GM21737 (cell line): ENCODE data around the gene MT1F.
A peak's percentile ranks its signal among the peaks of the same experiment; 100 is the strongest.
"Not testable (repeated sequence)": the region's sequence is repeated elsewhere in the genome, so short reads cannot be mapped to it uniquely, and the experiment has no call there.

ENCODE experiments used
- ATAC-seq: cut with Tn5 transposase; IDR thresholded peaks from one replicate; pipeline ENCODE4 v1.9.1; 2021; ENCODE audit warnings: mild to moderate bottlenecking, moderate library complexity; ENCODE audit not compliant: unreplicated experiment

MT1F gene

DNA sequence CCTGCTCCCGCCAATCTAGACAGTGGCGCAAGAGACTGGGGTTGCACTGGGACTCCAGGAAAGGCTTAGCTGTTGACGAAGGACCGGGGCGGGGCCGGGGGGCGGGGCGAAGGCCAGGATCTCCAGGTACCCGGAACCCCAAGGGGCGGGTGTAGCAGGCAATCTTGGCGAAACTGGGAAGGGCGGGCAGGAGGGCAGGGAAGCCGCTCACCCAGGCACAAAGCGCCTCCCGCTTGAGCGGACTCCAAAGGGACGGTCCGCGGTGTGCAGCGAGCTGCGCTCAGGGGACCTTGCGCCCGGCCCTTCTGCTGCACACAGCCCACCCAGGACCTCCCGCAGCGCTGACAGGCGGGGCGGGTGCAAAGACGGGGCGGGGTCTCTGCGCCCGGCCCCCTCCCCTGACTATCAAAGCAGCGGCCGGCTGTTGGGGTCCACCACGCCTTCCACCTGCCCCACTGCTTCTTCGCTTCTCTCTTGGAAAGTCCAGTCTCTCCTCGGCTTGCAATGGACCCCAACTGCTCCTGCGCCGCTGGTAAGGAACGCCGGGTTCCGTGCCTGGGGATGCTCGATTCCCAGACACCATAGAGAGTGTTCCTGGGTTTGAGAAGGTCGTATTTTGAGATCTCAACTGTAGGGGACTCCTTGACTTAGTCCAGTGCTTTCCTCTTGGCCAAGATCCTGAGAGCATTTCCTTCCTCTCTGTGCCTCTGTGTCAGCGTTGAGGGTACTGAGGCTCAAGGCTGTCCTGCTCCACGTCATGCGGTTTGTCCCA lies at the start of gene MT1F:
MT1F (plus strand) TSS at position 405 of the 772 bp plus-strand sequence; CDS start at position 505, 100 bp downstream.
- ATAC-seq, result no peak

DNA sequence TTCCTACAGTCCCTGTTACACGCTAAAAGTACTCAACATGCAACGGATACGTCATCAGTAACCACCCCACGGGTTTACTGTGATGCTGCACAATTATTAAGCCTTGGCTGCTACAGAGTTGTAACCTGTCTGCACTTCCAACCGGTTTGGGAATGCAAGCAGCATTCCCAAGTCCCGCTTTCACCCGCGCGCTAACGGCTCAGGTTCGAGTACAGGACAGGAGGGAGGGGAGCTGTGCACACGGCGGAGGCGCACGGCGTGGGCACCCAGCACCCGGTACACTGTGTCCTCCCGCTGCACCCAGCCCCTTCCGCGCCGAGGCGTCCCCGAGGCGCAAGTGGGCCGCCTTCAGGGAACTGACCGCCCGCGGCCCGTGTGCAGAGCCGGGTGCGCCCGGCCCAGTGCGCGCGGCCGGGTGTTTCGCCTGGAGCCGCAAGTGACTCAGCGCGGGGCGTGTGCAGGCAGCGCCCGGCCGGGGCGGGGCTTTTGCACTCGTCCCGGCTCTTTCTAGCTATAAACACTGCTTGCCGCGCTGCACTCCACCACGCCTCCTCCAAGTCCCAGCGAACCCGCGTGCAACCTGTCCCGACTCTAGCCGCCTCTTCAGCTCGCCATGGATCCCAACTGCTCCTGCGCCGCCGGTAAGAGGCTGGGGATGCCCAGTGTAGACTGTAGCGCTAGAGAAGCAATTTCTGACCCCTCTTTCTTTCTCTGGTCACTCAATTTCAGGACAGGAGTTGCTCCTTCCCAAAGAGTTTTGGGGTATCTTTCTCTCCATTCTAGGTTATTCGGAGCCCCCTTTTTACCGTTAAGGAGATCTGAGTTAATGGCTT lies 49.5 kb upstream of the MT1F start, which contains the start of gene MT2A:
MT2A (plus strand) TSS at position 542 of the 833 bp plus-strand sequence; CDS start at position 614, 72 bp downstream.
- ATAC-seq, result peak; percentile 77

GRCh38 chr16:56608876-56609462 lies 48.8 kb upstream of the MT1F start:
- ATAC-seq, result no peak

GRCh38 chr16:56609463-56609921 lies 48.3 kb upstream of the MT1F start:
- peak; percentile 34 for ATAC-seq

DNA sequence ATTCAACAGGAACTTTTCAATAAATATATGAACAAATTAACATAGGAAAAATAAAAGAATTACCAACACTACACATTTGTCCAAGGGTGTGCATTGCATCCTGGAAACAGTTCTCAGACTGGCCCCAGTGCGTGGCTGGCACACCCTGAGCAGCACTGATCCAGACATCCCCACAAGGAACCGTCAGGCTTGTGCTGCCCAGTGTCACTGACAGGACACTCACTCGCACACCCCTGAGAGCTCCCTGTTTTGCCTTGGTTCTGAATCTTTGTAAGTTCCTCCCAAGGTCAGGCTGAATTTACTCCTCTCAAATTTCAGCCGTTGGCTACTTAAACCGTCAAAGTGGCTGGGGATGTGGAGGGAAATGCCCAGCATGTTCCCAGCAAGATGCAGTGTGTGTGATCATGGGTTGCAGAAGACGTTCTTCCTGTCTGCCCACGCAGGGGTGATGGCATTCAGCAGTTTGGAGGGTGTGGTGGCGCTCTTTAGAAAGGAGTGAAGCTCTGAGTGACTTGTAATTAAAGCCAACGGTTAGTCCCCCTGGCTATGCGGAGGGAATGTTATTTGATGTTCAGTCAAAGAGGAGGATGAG lies 47.6 kb upstream of the MT1F start:
- ATAC-seq, result no peak

DNA sequence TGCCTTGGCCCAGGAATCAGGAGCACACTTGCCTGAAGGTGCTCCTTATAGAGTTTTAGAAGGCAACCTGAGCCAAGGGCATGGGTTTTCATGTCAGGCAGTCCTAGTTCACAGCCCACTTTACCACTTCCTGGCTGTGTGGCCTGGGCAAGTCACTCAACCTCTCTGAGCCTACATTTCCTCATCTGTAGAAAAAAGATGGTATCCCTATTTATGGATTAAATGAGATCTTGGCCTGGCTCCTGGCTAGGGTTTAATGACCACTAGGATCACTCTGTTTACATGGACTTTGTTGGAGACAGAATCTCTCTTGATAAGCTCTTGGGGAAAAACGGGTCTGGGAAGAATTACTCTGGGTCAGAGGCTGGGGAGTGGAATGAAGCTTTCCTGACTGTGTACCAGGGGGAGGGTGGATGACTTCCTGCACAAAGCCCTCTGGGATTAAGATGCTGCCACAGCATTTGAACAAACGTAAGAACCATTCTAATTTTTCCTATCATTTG lies 47.1 kb upstream of the MT1F start:
- no peak for ATAC-seq

GRCh38 chr16:56611281-56611833 lies 46.4 kb upstream of the MT1F start:
- ATAC-seq, result no peak

- ATAC-seq, result no peak
Observed at GRCh38 chr16:56613706-56614105, 44.1 kb upstream of the MT1F start.

GRCh38 chr16:56614549-56614991 lies 43.2 kb upstream of the MT1F start:
- ATAC-seq, result no peak

DNA sequence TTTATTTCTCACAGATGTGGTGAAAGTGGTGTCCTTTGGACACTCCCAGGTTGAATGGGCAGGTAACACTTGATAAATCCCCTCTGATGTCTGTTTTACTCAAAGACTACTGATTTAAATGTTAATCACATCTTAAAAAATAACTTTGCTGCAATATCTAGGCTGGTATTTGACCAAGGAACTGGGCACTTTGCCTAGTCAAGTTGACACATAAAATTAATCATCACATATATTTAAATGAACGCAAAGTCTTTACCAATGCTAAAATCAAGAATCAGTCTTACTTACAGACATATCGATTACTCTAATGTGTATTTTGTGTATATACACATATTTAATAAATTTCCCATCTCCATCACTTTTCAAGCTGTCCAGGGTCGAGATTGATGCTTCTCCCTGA lies 42.4 kb upstream of the MT1F start:
- no peak for ATAC-seq

GRCh38 chr16:56616608-56617211 lies 41.0 kb upstream of the MT1F start:
- ATAC-seq, result no peak

DNA sequence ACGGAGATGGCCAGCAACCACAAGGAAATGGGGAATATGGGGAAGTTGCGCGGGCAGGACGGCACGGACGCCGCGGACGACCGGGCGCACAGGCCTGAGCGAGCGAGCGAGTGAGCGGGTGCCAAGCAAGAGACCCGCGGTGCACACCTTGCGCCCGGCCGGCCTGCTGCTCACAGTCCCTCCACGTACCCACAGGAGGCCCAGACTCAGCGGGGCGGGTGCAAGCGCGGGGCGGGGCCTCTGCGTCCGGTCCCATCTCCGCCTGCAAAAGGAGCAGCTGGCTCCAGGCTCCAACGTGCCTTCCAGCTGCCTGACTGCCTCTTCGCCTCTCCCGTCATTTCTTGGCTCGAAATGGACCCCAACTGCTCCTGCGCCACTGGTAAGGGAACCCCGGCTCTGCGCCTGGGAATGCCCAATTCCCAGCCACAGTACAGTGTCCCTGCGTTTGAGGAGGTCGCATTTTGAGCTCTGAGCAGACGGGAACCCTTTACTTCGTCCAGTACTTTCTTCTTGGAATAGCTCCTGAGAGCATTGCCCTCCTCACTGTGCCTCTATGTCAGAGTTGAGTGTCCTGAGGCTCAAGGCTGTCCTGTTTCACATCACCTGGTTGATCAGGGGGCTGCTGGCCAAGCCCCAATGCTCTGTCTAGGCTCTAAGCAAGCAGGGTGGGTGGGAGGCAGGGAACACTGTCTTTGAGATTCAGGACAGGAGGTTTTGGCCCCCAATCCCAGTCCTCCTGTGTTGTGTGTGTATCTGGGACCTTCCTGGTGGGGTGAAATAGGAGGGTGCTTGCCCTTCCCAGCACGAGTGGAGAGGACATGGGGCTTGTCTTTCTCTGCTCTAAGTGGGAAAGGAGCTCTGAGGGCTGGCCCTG lies 40.3 kb upstream of the MT1F start:
- no peak for ATAC-seq

DNA sequence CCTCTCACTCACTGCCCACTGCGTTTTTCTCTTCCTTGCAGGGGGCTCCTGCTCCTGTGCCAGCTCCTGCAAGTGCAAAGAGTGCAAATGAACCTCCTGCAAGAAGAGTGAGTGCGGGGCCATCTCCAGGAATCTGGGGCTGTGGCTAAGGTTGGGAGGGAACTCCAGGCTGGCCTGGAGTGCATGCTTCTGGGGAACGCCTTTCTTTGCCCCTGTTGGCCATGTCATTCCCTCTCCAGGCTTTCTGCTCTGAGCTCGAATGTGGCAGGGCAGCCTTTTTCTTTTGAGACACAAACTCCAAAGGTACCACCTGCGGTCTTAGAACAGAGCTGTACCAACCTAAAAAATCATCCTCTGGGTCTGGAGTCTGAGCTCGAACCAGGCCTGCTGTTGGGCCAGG lies 39.6 kb upstream of the MT1F start:
- ATAC-seq, result no peak

GRCh38 chr16:56620339-56620897 lies 37.3 kb upstream of the MT1F start:
- ATAC-seq, result no peak

- ATAC-seq, result not testable (repeated sequence)
Observed at GRCh38 chr16:56621665-56622445, 35.9 kb upstream of the MT1F start.

DNA sequence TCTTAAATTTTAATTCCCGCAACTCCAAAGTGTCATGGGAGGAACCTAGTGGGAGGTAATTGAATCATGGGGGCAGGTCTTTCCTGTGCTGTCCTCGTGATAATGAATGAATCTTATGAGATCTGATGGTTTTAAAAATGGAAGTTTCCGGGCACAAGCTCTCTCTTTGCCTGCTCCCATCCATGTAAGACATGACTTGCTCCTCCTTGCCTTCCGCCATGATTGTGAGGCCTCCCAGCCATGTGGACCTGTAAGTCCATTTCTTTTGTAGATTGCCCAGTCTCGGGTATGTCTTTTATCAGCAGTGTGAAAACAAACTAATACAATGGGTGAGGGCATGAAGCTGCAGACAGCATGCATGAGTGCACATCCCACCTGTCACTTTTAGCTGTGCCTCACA lies 34.6 kb upstream of the MT1F start:
- ATAC-seq, result not testable (repeated sequence)

- ATAC-seq, result no peak
Observed at GRCh38 chr16:56623637-56624036, 34.1 kb upstream of the MT1F start.
